ENCODE data around the gene HSF2.

GRCh38 chr6:122369536-122369935, 29.9 kb upstream of the HSF2 start:
- TF ChIP-seq ELF4 (IDR thresholded peaks at IDR 0.05) (no peak), FOXK2 (IDR thresholded peaks at IDR 0.05) (no peak), ZNF384 (IDR thresholded peaks at IDR 0.05) (no peak), NFRKB (IDR thresholded peaks at IDR 0.05) (no peak), CTBP1 (IDR thresholded peaks at IDR 0.05; ENCODE audit: borderline replicate concordance) (no peak), L3MBTL2 (conservative IDR thresholded peaks at IDR 0.05) (no peak), SUZ12 (IDR thresholded peaks at IDR 0.05) (no peak), TARDBP (IDR thresholded peaks at IDR 0.05) (no peak), FOXM1 (IDR thresholded peaks at IDR 0.05; ENCODE audit: borderline replicate concordance) (no peak), SP1 (IDR thresholded peaks at IDR 0.05) (no peak)
